ENCODE data around the gene WHAMM.

GRCh38 chr15:82803793-82804574 is 5.4 kb upstream of the WHAMM start:
- no peak for TF ChIP-seq CTCF (IDR thresholded peaks at IDR 0.05)
- TF ChIP-seq EP300 (IDR thresholded peaks at IDR 0.05) = no peak
- no peak for TF ChIP-seq POLR2A (IDR thresholded peaks at IDR 0.05; ENCODE audit: low read depth)
- TF ChIP-seq POLR2AphosphoS5 (IDR thresholded peaks at IDR 0.05) = no peak
